ENCODE results near the gene SHISA6.

Gene SHISA6

GRCh38 chr17:11353601-11354000 lies 112.6 kb downstream of the SHISA6 start:
- no peak for DNase-seq (ENCODE audit: low read depth)

GRCh38 chr17:11356371-11356770 lies 115.4 kb downstream of the SHISA6 start:
- no peak for DNase-seq (ENCODE audit: low read depth)

- no peak for DNase-seq (ENCODE audit: low read depth)
These were observed 122.6 kb downstream of the SHISA6 start for GRCh38 chr17:11363565-11364117.

GRCh38 chr17:11366272-11366850 lies 125.3 kb downstream of the SHISA6 start:
- no peak for DNase-seq (ENCODE audit: low read depth)

- no peak for DNase-seq (ENCODE audit: low read depth)
These were observed 128.6 kb downstream of the SHISA6 start for GRCh38 chr17:11369575-11369974.

- no peak for DNase-seq (ENCODE audit: low read depth)
These were observed 131.7 kb downstream of the SHISA6 start for GRCh38 chr17:11372692-11373091.

GRCh38 chr17:11378506-11378905 lies 137.5 kb downstream of the SHISA6 start:
- no peak for DNase-seq (ENCODE audit: low read depth)

GRCh38 chr17:11380761-11381160 lies 139.7 kb downstream of the SHISA6 start:
- DNase-seq (ENCODE audit: low read depth), result no peak

GRCh38 chr17:11383157-11383556 lies 142.1 kb downstream of the SHISA6 start:
- no peak for DNase-seq (ENCODE audit: low read depth)

- DNase-seq (ENCODE audit: low read depth), result no peak
These were observed 143.1 kb downstream of the SHISA6 start for GRCh38 chr17:11384131-11384530.

- no peak for DNase-seq (ENCODE audit: low read depth)
These were observed 146.6 kb downstream of the SHISA6 start for GRCh38 chr17:11387610-11388009.

GRCh38 chr17:11388054-11388453 lies 147.0 kb downstream of the SHISA6 start:
- DNase-seq (ENCODE audit: low read depth), result no peak

- no peak for DNase-seq (ENCODE audit: low read depth)
These were observed 148.6 kb downstream of the SHISA6 start for GRCh38 chr17:11389583-11389982.

GRCh38 chr17:11391134-11391533 lies 150.1 kb downstream of the SHISA6 start:
- DNase-seq (ENCODE audit: low read depth), result no peak

GRCh38 chr17:11404431-11405276 lies 163.6 kb downstream of the SHISA6 start:
- no peak for DNase-seq (ENCODE audit: low read depth)

GRCh38 chr17:11406716-11407115 lies 165.7 kb downstream of the SHISA6 start:
- no peak for DNase-seq (ENCODE audit: low read depth)

- DNase-seq (ENCODE audit: low read depth), result no peak
These were observed 171.6 kb downstream of the SHISA6 start for GRCh38 chr17:11412654-11413053.

- no peak for DNase-seq (ENCODE audit: low read depth)
These were observed 177.3 kb downstream of the SHISA6 start for GRCh38 chr17:11418342-11418741.

- no peak for DNase-seq (ENCODE audit: low read depth)
These were observed 189.7 kb downstream of the SHISA6 start for GRCh38 chr17:11430751-11431150.

GRCh38 chr17:11438673-11439072 lies 197.7 kb downstream of the SHISA6 start:
- no peak for DNase-seq (ENCODE audit: low read depth)

- DNase-seq (ENCODE audit: low read depth), result no peak
These were observed 200.0 kb downstream of the SHISA6 start for GRCh38 chr17:11441004-11441403.

- DNase-seq (ENCODE audit: low read depth), result no peak
These were observed 205.3 kb downstream of the SHISA6 start for GRCh38 chr17:11446316-11446715.

- no peak for DNase-seq (ENCODE audit: low read depth)
These were observed 213.1 kb downstream of the SHISA6 start for GRCh38 chr17:11454096-11454495.
